PC-3 (cell line): ENCODE measurements around the gene DIP2C.

ENCODE experiments used
- CTCF ChIP-seq: fragments of 300-600 bp; sonication (generic); conservative IDR thresholded peaks from 2 replicates; pipeline ENCODE4 v1.5.1; 2017; ENCODE audit warnings: antibody characterized with exemption, low read depth, mild to moderate bottlenecking, low read length
- EZH2 ChIP-seq: fragments of 300-600 bp; sonication (generic); IDR thresholded peaks from one replicate; pipeline ENCODE4 v1.6.1; 2017; ENCODE audit warnings: antibody characterized with exemption, mild to moderate bottlenecking, low read length; ENCODE audit not compliant: unreplicated experiment
- EZH2phosphoT487 ChIP-seq: fragments of 300-600 bp; sonication (generic); IDR thresholded peaks from 2 replicates; pipeline ENCODE4 v1.6.1; 2018; ENCODE audit warnings: mild to moderate bottlenecking, antibody characterized with exemption, low read length, borderline replicate concordance

- no peak for TF ChIP-seq EZH2
- TF ChIP-seq CTCF: no peak
- TF ChIP-seq EZH2phosphoT487: no peak
Measured at GRCh38 chr10:628386-629045, 61.0 kb downstream of the DIP2C start.
